ENCODE measurements around the gene IL16.

DNA sequence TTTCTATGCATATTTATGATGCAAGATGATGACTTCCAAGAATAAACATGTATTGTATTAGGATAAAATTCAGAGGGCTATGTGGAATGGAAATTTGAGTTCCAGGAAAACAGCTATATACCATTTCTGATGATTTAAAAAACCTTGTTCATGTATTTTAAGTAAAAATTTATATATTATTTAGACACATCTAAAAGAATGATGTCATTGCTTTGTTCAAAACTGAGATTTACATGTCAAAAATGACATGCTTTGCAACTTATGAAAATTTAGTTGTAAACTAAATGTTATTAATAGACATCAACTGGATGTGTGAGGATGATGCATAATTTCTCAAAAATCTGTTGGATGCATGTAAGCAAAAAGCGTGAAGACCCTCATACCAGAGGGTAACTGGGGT, 125.0 kb downstream of the IL16 start:
- TF ChIP-seq CTCF (IDR thresholded peaks at IDR 0.05; ENCODE audit: insufficient read depth, low read length, poor library complexity, severe bottlenecking) = no peak
- TF ChIP-seq EZH2phosphoT487 (conservative IDR thresholded peaks at IDR 0.05; ENCODE audit: low read length) = no peak

Data from SU-DHL-6 (cell line).